COR-L47 (cell line): ENCODE data around the gene ZNF275.
"Not testable (repeated sequence)": the region's sequence is repeated elsewhere in the genome, so short reads cannot be mapped to it uniquely, and the experiment has no call there.

Source experiments
- DNase-seq: peaks from one replicate; lab custom pipeline; 2025; lab: John Stamatoyannopoulos, UW

Gene ZNF275

GRCh38 chrX:153319295-153320046 lies 14.5 kb upstream of the ZNF275 start:
- DNase-seq = no peak

- not testable (repeated sequence) for DNase-seq
These were observed 13.9 kb upstream of the ZNF275 start for GRCh38 chrX:153320047-153320443.

DNA sequence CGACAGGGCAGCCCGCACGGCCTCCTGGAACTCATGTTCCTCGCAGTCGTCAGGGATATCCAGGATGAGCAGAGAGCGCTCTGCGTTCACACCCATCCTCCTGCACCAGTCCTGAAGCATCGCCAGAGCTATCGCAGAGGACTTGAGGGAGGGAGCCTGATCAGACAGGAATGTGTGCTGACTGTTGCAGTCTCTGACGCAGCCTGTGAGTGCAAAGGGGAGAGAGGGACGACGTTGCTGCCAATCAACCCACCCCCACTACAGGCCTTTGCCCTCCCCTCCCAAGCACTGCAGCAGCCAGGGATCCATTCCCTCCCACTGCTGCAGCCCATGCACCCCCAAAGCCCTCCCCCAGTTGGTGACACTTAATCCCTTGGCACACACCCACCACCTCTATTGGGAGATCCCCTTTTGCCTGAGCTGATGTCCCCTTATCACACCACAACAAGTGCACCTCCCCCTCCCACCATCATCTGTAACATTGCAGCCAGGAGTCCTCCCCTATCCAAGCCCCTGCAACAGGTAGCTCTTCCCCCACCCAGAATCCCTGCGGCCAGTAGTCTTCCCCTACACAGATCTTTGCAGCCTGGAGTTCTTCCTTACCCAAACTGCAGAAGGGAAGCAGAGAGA lies 13.3 kb upstream of the ZNF275 start:
- DNase-seq = no peak

DNA sequence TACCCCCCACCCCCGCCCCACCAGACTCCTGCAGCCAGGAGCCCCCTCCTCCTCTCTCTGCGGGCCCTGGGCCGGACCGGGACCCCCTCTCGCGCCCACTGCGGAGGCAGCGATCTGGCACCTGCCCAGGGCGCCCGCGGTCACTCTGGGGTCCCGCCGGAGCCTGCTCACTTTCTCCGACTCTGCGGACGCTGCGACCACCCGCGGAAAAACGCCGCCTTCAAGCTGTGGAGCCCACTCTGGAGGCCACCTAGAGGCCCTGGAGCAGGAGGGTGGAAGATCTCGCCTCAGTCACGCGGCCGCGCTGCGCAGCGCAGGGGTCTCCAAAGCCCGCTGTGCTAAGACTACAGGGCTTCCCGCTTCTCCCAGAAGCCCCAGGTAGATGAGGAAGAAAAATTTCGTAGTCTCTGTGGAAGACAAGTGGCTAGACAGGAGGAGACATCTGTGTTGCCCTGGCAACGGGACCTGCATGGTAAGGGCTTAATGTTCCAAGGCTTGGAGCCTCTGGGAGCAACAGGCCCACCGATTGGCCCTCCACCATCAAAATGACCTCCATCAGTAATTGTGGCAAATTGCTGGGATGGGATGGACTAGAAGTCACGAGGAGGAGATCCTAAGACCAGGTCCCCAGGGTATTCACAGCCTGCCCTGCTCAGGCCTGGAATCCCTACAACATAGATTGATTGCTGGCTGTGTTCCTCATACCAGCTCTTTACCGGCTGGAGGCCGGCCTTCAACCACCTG lies 12.4 kb upstream of the ZNF275 start, which contains the start of gene PNMA6F:
PNMA6F (minus strand) TSS at position 387 of the 744 bp plus-strand sequence. CDS start 1,093 bp downstream, outside the sequence.
- DNase-seq = no peak

GRCh38 chrX:153327561-153327960 lies 6.4 kb upstream of the ZNF275 start:
- no peak for DNase-seq

- no peak for DNase-seq
These were observed 687 bp upstream of the ZNF275 start for GRCh38 chrX:153333266-153333665.

- DNase-seq = no peak
These were observed 822 bp downstream of the ZNF275 start for GRCh38 chrX:153334654-153335295.

GRCh38 chrX:153336121-153336894 lies 2.4 kb downstream of the ZNF275 start:
- no peak for DNase-seq

- DNase-seq = no peak
These were observed 3.0 kb downstream of the ZNF275 start for GRCh38 chrX:153336988-153337387.

- no peak for DNase-seq
These were observed 4.9 kb downstream of the ZNF275 start for GRCh38 chrX:153338836-153339235.

GRCh38 chrX:153339662-153340061 lies 5.7 kb downstream of the ZNF275 start:
- no peak for DNase-seq

DNA sequence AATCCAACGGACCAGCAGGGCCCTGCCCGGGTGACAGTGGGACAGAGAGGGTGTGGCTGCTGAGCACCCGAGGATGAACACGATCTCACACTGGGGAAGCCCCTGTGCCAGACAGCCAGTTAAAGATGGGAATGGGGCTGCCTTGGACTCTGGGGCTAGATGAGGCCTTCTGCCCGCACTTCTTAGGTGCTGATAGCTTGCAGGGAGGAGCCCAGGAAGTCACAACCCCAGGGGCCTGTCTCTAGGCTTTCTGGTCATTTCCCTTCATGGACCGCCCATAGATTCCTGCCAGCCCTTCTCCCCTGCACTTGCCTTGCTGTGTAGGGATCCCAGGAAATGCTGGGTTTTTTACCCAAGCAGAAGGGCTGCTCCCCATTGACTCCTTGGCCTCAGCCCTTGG lies 6.2 kb downstream of the ZNF275 start:
- no peak for DNase-seq

DNA sequence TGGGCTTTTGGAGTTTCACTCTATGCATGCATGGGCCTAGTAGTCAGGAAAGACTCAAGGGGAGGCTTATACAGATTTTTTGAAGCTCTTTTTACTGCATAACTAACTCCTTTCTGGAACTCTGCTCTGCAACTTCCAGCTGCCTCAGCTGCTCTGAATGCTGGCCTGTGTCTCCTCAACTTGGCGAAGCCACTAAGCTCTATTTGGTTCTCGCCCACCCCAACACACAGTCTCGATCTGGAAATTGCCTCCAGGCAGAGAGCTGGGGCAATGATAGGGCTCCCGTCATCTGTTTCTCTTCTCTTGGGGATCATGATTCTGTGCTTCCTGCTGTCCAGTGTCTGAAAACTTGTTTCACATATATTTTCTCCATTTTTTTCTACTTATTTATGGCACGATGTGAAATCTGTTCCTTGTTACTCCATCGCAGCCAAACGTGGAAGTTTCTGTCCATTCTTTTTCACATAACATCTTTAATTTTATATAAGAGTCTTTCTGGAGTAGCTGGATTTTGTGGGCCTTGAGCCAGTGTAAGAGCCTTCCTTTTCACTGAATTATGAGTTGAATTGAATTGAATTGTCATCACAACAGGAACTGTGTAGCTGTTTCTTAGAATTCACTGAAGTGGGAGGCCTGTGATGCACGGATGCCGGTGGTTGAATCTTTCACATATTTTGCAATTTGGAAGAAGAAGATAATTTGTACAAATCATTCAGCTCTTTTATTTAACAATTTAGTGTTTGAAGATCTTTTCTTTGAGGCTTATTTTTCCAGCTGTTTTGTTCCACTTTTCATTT lies 9.0 kb downstream of the ZNF275 start:
- no peak for DNase-seq

GRCh38 chrX:153343674-153344073 lies 9.7 kb downstream of the ZNF275 start:
- DNase-seq = no peak

DNA sequence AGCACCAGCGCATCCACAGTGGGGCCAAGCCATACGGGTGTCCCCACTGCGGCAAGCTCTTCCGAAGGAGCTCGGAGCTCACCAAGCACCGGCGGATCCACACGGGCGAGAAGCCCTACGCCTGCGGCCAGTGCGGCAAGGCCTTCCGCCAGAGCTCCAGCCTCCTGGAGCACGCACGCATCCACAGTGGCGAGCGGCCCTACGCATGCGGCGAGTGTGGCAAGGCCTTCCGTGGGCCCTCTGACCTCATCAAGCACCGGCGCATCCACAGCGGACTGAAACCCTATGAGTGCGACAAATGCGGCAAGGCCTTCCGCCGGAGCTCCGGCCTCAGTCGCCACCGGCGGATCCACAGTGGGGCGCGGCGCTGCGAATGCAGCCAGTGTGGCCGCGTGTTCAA lies 13.6 kb downstream of the ZNF275 start:
- no peak for DNase-seq

- DNase-seq = no peak
These were observed 14.5 kb downstream of the ZNF275 start for GRCh38 chrX:153348421-153348820.

DNA sequence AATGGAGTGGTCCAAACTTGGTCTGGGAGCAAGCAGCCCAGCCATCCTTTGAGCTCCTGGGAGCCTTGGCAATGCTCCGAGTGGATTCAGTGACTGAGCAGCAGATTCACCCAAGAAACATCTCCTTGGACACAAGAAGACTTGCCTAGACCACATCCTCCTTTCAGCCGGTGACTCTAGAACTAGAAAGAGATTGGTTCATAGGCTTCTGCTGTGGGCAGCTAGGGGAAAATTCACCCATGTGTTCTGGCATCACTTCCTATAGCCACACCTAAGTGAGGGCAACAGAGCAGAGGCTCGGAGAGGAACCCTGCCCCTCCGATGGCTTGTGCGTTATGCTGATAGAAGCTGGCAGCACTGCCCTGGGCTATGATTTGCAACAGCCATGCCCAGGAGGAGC lies 16.0 kb downstream of the ZNF275 start:
- DNase-seq = no peak

GRCh38 chrX:153351981-153352380 lies 18.0 kb downstream of the ZNF275 start:
- no peak for DNase-seq

DNA sequence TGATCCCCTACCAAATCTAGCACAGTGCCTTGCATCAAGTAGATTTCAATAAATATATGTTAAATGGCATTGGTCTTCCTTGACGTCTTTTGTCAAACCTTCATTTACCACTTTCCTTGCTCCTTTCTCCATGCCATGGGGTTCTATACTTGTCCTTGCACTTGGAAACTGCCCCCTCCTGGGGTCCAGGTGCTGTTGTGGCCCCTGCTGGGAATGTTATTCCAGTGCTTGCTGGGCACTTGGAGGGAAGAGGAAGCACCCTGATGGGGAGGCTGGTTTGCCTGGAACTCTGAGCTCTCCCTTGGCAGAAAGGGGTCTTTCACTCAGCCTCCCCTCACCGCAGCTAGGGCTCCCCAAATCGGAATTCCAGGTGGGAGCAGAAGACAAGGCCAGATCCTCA lies 18.9 kb downstream of the ZNF275 start:
- no peak for DNase-seq

DNA sequence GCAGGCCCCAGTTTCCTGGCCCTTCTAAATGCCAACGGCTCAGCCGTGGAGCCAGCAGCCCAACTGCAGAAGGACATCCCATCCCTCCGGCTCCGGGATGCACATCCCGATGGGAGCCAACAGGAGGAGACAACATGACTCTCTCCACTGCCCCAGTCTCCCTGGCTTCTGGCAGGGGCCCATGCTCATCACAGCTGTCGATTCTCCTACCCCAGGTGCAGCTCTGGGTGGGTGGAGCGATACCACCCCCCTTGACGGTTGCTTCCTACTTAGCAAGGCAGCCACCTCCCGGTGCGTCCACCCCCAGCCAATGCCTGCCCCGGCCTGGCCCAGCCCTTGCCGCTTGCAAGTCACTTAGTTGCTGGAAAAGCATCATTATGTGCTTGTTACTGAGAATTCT lies 19.5 kb downstream of the ZNF275 start:
- no peak for DNase-seq

- no peak for DNase-seq
These were observed 23.9 kb downstream of the ZNF275 start for GRCh38 chrX:153357877-153358276.
